DND-41 (cell line): Measurements from ENCODE around the gene TSPAN5.

ENCODE experiments used
- ATAC-seq: fragments of 200-7000 bp; cut with Tn5 transposase; 3 replicates; pipeline ENCODE4 v1.9.1; 2021; ENCODE audit warnings: low read depth; ENCODE audit not compliant: insufficient read depth
- DNase-seq: peaks from one replicate; pipeline ENCODE4 v3.0.0-alpha.2; 2020
- H2AFZ ChIP-seq: 2 replicates; pipeline ENCODE4 v1.6.0; 2012; ENCODE audit warnings: low read depth, low read length
- H3K27ac ChIP-seq: 2 replicates; pipeline ENCODE4 v1.5.1; 2012; ENCODE audit warnings: low read length, inconsistent platforms
- H3K27me3 ChIP-seq: fragments of 200-600 bp; sonication (generic); 2 replicates; pipeline ENCODE4 v1.6.0; 2012; ENCODE audit warnings: low read length, mild to moderate bottlenecking, inconsistent platforms; ENCODE audit not compliant: insufficient read depth, poor library complexity
- H3K36me3 ChIP-seq: 2 replicates; pipeline ENCODE4 v1.5.1; 2012; ENCODE audit warnings: low read length, inconsistent platforms; ENCODE audit not compliant: insufficient read depth
- H3K4me1 ChIP-seq: 2 replicates; pipeline ENCODE4 v1.5.1; 2012; ENCODE audit warnings: mild to moderate bottlenecking, low read length; ENCODE audit not compliant: insufficient read depth
- H3K4me2 ChIP-seq: 2 replicates; pipeline ENCODE4 v1.6.0; 2012; ENCODE audit warnings: mild to moderate bottlenecking, moderate library complexity, low read length, inconsistent platforms; ENCODE audit not compliant: insufficient read depth
- H3K4me3 ChIP-seq, 2 experiments: fragments of 200-600 bp in 1 of 2; shearing (Covaris generic) in 1 of 2; 2 replicates each; pipeline ENCODE4 v1.5.1; 2012 to 2016; ENCODE audit warnings: inconsistent platforms in 2 of 2, low read length in 2 of 2, mild to moderate bottlenecking in 2 of 2, low read depth in 1 of 2, moderate library complexity in 1 of 2
- H3K79me2 ChIP-seq: 2 replicates; pipeline ENCODE4 v1.6.0; 2012; ENCODE audit warnings: low read length, inconsistent platforms; ENCODE audit not compliant: insufficient read depth
- H3K9ac ChIP-seq: 2 replicates; pipeline ENCODE4 v1.6.0; 2012; ENCODE audit warnings: low read depth, mild to moderate bottlenecking, inconsistent platforms, low read length, moderate library complexity
- H3K9me3 ChIP-seq: 2 replicates; pipeline ENCODE4 v1.5.1; 2012; ENCODE audit warnings: low read length, moderate library complexity, mild to moderate bottlenecking, inconsistent platforms; ENCODE audit not compliant: insufficient read depth, severe bottlenecking
- H4K20me1 ChIP-seq: 2 replicates; pipeline ENCODE4 v1.6.0; 2012; ENCODE audit warnings: low read length; ENCODE audit not compliant: insufficient read depth
- EZH2 ChIP-seq: IDR thresholded peaks from 3 replicates; pipeline ENCODE4 v1.6.1; 2012; ENCODE audit warnings: borderline replicate concordance, low read depth, mild to moderate bottlenecking, moderate library complexity, low read length, inconsistent platforms; ENCODE audit not compliant: severe bottlenecking
- TF ChIP-seq, protein P1 (sequence below): IDR thresholded peaks from 2 replicates; pipeline ENCODE4 v1.5.1; 2012; ENCODE audit warnings: borderline replicate concordance, low read length, moderate library complexity, mild to moderate bottlenecking; ENCODE audit not compliant: poor library complexity, severe bottlenecking; ENCODE audit errors: extremely low read depth

The TSPAN5 gene

DNA sequence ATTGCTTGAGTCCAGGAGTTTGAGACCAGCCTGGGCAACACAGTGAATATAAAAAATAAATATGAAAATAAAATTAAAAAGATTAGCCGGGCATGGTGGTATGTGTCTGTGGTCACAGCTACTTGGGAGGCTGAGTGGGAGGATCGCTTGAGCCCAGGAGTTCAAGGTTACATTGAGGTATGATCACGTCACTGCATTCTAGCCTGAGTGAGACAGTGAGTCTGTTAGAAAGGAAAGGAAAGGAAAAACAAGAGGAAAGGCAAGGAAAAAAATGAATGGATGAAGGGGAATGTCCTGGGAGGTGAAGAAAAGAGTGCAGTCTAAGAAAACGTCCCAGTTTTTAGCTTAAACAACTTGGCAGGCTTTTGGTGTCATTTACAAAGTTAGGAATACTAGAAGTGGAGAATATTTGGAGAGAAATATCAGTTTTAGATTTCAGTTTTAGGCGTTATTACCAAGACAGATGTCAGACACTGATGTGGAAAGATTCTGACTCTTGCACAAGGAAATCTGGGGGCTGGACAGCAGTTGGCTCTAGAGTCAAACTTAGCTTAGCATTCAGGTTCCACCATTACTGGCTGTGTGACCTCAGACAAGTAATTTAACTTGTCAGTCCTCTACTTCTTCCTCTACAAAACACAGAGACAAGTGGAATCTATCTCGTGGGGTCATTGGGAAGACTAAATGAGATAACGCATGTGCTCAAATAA is 139.0 kb downstream of the TSPAN5 start:
- DNase-seq (no peak), ATAC-seq (no peak)
- H3K4me1 ChIP-seq = peaks cover 17% of the 10 kb centered on the region; the same call in 1 of the 2 replicates
- TF ChIP-seq EZH2 = no peak
- TF ChIP-seq, protein P1, sequence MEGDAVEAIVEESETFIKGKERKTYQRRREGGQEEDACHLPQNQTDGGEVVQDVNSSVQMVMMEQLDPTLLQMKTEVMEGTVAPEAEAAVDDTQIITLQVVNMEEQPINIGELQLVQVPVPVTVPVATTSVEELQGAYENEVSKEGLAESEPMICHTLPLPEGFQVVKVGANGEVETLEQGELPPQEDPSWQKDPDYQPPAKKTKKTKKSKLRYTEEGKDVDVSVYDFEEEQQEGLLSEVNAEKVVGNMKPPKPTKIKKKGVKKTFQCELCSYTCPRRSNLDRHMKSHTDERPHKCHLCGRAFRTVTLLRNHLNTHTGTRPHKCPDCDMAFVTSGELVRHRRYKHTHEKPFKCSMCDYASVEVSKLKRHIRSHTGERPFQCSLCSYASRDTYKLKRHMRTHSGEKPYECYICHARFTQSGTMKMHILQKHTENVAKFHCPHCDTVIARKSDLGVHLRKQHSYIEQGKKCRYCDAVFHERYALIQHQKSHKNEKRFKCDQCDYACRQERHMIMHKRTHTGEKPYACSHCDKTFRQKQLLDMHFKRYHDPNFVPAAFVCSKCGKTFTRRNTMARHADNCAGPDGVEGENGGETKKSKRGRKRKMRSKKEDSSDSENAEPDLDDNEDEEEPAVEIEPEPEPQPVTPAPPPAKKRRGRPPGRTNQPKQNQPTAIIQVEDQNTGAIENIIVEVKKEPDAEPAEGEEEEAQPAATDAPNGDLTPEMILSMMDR = no peak
- H3K27ac ChIP-seq = no peak overlapping the region
- H3K4me3 ChIP-seq = no peak overlapping the region
- no peak overlapping the region for H3K9ac ChIP-seq
- H3K27me3 ChIP-seq = no peaks in the 10 kb centered on the region
- H3K36me3 ChIP-seq = no peaks in the 10 kb centered on the region
- no peak overlapping the region for H2AFZ ChIP-seq
- H3K79me2 ChIP-seq = no peaks in the 10 kb centered on the region
- no peaks in the 10 kb centered on the region for H4K20me1 ChIP-seq
- no peak overlapping the region for H3K4me2 ChIP-seq
- no peaks in the 10 kb centered on the region for H3K9me3 ChIP-seq

DNA sequence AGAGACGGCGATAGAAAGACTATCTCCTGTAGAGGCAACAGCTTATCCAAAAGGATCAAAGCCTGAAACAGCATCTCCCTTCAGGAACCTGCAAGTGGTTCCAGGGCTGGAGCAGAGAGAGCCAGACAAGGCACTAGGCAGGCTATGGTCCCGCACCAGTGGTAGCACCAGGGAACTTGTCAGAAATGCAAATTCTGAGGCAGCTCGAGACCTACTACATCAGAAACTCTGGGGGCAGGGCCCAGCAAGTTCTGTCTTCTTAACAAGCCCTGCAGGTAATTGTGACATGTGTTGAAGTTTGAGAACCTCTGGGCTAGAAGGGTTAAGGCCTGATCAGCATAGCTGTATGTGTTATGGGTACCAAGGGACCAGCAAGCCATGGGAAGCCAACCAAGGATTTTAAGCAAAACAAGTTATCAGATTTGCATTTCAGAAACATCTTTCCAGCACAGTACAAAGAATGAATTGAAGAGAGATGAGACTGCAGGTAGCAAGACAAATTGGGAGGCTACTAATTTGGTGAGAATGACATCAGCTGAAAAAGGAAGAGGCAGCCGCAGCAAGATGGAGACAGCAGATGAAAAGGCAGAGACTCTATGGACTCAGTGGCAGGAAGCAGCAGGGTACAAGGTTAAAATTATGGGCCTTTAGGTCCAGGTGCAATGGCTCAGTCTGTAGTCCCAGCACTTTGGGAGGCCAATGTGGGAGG is 139.7 kb downstream of the TSPAN5 start:
- no peak overlapping the region for H2AFZ ChIP-seq
- no peaks in the 10 kb centered on the region for H3K79me2 ChIP-seq
- no peaks in the 10 kb centered on the region for H3K36me3 ChIP-seq
- H3K9me3 ChIP-seq = no peaks in the 10 kb centered on the region
- H3K27ac ChIP-seq = no peak overlapping the region
- H3K9ac ChIP-seq = no peak overlapping the region
- no peaks in the 10 kb centered on the region for H4K20me1 ChIP-seq
- H3K27me3 ChIP-seq = no peaks in the 10 kb centered on the region
- ATAC-seq (no peak), DNase-seq (no peak)
- peaks cover 17% of the 10 kb centered on the region; the same call in 1 of the 2 replicates for H3K4me1 ChIP-seq
- no peak overlapping the region for H3K4me2 ChIP-seq
- H3K4me3 ChIP-seq = no peak overlapping the region
- TF ChIP-seq, protein P1 = no peak
- no peak for TF ChIP-seq EZH2

DNA sequence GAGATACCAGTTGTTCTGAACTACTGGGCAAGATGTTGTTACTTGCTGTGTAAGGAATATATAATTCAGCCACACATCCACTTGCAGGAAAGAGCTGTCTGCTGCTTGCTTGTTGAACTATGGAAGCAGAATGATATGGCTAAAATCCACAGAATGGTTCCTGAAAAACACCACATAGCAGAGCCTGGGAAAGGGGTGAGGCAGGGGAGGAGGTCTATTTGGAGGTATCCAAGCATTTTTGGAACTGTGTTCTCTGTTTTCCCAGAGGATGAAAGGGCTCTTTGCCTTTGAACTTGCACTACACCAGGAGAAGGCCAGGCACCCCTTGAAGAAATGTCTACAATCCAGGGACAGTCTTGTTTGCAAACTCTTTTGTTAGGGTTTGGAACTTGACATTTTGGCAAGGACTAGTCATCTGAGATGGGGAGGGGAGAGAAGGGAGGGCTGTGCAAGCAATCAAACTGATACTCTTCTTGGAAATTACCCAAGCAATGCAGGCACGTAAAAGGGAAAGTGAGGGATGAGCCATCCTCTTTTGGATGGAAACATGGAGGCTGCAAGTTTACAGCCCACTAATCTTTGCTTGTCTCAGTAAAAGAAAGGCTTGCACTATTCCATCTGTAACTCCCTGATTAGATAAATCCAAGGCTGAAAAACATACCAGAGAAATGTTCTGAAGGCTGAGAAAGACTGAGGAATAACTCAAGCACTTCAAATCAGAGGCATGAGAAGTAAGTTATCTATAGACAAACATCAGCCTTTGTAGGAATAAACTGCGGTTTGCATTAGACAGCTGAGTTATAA is 141.0 kb downstream of the TSPAN5 start:
- TF ChIP-seq, protein P1 = no peak
- no peak for TF ChIP-seq EZH2
- ATAC-seq = no peak
- Histone ChIP-seq H3K36me3 (no peaks in the 10 kb centered on the region), H3K79me2 (no peaks in the 10 kb centered on the region), H3K4me1 (peaks cover 17% of the 10 kb centered on the region; the same call in 1 of the 2 replicates), H3K27ac (no peak overlapping the region), H3K27me3 (no peaks in the 10 kb centered on the region), H4K20me1 (no peaks in the 10 kb centered on the region), H3K4me3 (no peak overlapping the region), H3K4me2 (no peak overlapping the region), H3K9me3 (no peaks in the 10 kb centered on the region), H2AFZ (no peak overlapping the region), H3K9ac (no peak overlapping the region)
- DNase-seq = no peak
